ENCODE measurements around the gene DOCK7.

The DOCK7 gene

DNA sequence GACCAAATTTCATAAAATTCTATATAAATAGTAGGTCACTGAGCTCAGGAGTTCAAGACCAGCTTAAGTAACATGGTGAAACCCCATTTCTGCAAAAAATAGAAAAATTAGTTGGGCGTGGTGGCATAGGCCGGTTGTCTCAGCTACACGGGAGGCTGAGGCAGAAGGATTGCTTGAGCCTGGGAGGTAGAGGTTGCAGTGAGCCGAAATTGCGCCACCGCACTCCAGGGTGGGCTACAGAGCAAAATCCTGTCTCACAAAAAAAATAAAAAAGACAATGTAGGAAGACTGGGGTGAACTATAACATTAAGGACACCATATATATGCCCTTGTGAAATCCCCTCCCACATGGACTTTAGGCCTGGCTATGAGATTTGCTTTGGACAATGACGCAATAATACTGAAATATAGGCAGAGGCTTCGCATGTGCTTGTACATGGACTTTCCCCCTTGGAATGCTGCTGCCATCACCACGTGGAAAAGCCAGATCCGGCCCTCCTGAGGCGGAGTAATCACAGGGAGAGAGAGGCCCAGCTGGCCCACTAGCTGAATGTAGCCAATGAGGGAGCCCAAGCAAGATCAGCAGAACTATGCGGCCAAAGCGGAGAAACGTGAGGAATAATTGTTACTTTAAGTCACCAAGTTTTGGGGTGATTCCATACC lies 264.5 kb downstream of the DOCK7 start:
- no peak for DNase-seq (ENCODE audit: low read depth in 1 of 2, low spot score in 1 of 2)

DNA sequence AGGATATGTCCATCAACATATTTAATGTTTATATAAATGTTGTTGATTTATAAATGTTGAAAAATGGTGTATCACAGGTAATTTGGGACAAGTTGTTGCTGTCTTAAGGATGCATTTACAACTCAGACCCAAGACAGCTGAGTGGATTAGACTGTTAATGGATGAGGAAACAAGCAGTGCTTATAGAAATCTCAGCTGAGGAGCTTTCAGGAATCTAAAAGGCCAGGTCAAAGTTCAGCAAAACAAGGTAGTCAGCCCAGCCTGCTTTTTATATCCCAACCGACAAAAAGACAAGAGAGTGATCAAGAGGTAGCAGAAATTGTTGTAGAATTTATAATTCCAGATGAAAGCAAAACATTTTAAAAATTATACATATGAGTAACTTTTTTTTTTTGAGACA lies 268.0 kb downstream of the DOCK7 start:
- DNase-seq (ENCODE audit: low read depth in 1 of 2, low spot score in 1 of 2) = no peak

DNA sequence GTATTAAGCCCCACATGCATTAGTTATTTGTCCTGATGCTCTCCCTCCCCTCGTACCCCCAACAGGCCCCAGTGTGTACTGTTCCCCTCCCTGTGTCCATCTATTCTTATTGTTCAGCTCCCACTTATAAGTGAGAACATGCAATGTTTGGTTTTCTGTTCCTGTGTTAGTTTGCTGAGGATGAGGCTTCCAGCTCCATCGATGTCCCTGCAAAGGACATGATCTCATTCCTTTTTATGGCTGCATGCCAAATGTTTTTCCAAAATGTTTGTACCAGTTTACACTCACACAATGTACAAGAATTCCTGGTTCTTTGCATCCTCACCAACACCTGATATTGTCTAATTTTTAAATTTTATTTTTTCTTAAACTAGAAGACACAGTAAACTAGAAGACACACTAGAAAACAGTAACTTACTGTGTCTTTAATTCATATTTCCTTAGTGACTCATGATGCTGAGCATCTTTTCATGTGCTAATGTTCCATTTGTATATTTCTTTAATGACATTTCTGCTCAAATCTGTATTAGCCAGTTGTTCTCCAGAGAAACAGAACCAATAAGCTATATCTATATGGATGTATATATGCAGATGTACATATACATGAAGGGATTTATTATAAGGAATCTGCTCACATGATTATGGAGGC lies 270.7 kb downstream of the DOCK7 start:
- DNase-seq (ENCODE audit: low read depth in 1 of 2, low spot score in 1 of 2) = no peak

DNA sequence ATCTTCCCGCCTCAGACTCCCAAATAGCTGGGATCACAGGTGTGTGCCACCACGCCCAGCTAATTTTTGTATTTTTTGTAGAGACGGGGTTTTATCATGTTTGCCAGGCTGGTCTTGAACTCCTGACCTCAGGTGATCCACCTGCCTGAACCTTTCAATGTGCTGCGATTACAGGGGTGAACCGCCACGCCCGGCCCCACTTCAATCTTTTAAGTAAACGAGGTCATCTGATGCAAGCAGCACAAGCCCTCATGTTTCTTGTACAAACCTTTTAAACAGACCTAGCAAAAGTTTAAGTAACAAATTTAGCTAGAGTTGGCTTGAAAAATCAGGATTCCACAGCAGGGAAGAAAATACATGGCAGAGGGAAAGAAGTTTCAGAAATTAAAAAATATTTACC lies 272.5 kb downstream of the DOCK7 start:
- DNase-seq (ENCODE audit: low read depth in 1 of 2, low spot score in 1 of 2) = no peak

DNA sequence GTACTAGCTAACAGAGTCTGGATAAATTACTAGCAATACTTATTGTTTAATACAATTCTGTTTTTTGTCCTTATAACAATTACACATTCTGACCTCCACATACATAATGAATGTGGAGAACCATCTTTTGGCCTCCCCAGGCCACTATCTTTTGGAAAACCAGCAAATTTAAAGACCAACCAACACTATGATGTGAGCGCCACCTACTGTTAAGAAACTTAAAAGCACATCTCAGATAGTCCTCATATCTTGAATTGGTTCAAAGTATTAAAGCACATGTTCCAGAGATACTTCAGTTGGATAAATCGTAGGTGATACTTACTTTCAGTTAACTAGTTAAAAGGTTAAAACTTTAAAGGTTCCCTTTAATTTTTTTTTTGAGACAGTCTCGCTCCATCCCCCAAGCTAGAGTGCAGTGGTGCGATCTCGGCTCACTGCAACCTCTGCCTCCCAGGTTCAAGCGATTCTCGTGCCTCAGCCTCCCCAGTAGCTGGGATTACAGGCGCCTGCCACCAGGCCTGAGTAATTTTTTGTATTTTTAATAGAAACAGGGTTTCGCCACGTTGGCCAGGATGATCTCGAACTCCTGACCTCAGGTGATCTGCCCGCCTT lies 280.7 kb downstream of the DOCK7 start:
- DNase-seq (ENCODE audit: low read depth in 1 of 2, low spot score in 1 of 2) = no peak

DNA sequence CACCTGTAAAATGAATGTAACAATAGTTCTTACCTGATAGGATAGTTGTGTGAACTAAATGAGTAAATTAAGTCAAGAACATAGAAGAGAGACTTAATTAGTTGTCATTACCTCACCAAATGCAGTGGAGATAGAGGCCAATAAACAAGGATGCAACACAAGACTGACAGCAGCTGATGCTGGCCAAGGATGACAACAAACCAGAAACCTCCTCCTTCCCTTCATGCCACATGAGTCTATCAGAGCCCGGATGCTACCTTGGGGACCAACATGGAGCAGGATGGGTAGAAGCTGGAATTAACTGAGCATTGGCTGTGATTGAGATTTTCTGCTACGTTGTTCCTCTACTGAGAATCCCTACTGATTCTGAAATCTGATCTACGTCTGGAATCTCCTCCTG lies 281.6 kb downstream of the DOCK7 start:
- no peak for DNase-seq (ENCODE audit: low read depth in 1 of 2, low spot score in 1 of 2)

DNA sequence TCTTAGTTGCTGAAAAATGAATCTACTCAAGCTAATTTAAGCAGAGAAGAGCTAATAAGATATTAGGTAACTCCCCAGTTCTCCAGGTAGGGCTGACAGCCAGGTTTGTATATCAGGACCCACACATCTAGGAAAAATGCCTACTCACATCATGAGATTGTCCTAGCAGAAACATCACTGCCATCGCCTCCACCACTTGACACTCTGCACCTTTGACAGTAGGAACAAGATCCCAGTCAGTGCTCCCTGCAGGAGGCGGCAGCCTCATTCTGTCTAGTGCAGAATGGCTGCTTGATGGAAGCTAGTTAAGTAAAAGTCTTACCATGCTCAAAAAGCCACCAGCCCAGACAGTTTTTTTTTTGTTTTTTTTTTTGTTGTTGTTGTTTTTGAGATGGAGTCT lies 282.9 kb downstream of the DOCK7 start:
- DNase-seq (ENCODE audit: low read depth in 1 of 2, low spot score in 1 of 2) = no peak

All from stimulated activated CD4-positive, alpha-beta T cell treated with anti-CD3 and anti-CD28 coated beads, Interleukin-15, amount 100 ng/mL, for 1 hour (primary cell).